CD14-positive monocyte (primary cell): ENCODE data around the gene TEAD4. TPM values are rescaled to one million over a fixed set of nuclear protein-coding genes. Genes with fewer than 3 reads are reported as not detected.

ENCODE experiments used
- DNase-seq, 3 donors: peaks; one replicate each; pipeline ENCODE4 v3.0.0-alpha.2; 2011 to 2022
- H2AFZ ChIP-seq: 2 replicates; pipeline ENCODE4 v1.6.0; 2012; ENCODE audit warnings: mild to moderate bottlenecking, low read depth, low read length, inconsistent platforms; ENCODE audit not compliant: insufficient read depth, poor library complexity, severe bottlenecking
- H3K27ac ChIP-seq, 2 donors: 1 replicate in 1 of 2; 2 replicates in 1 of 2; pipeline ENCODE4 v1.5.1; 2012 to 2013; ENCODE audit warnings: low read length in 2 of 2, control low read depth in 1 of 2, inconsistent platforms in 1 of 2, low read depth in 1 of 2, mild to moderate bottlenecking in 1 of 2
- H3K27me3 ChIP-seq, 2 donors: one replicate each; pipeline versions ENCODE4 v1.6.0 to v1.6.1; 2011 to 2013; ENCODE audit warnings: low read length in 2 of 2; ENCODE audit not compliant: control insufficient read depth in 2 of 2, insufficient read depth in 2 of 2
- H3K36me3 ChIP-seq, 2 donors: replicated peaks in 1 of 2; 1 replicate in 1 of 2; 2 replicates in 1 of 2; pipeline versions ENCODE4 v1.5.1 to v1.6.1; 2012 to 2013; ENCODE audit warnings: low read length in 2 of 2, control low read depth in 1 of 2, inconsistent platforms in 1 of 2, mild to moderate bottlenecking in 1 of 2; ENCODE audit not compliant: insufficient read depth in 2 of 2, control insufficient read depth in 1 of 2
- H3K4me1 ChIP-seq, 2 donors: 1 replicate in 1 of 2; 2 replicates in 1 of 2; pipeline versions ENCODE4 v1.5.1 to v1.6.1; 2012 to 2013; ENCODE audit warnings: low read length in 2 of 2, control low read depth in 1 of 2, inconsistent platforms in 1 of 2, mild to moderate bottlenecking in 1 of 2, moderate library complexity in 1 of 2; ENCODE audit not compliant: insufficient read depth in 2 of 2, control insufficient read depth in 1 of 2
- H3K4me2 ChIP-seq: replicated peaks from 2 replicates; pipeline ENCODE3; 2012; ENCODE audit warnings: low read length, moderate library complexity, mild to moderate bottlenecking; ENCODE audit not compliant: poor library complexity, severe bottlenecking; ENCODE audit errors: extremely low read depth
- H3K4me3 ChIP-seq, 3 experiments: fragments of 200-600 bp in 1 of 3; sonication (generic) in 1 of 3; replicated peaks in 1 of 3; 1 replicate in 2 of 3; 2 replicates in 1 of 3; pipeline ENCODE4 v1.5.1; 2011 to 2013; ENCODE audit warnings: low read length in 3 of 3, mild to moderate bottlenecking in 3 of 3, control low read depth in 2 of 3, low read depth in 2 of 3, inconsistent platforms in 1 of 3, moderate library complexity in 1 of 3
- H3K79me2 ChIP-seq: 2 replicates; pipeline ENCODE4 v1.6.0; 2012; ENCODE audit warnings: mild to moderate bottlenecking, control low read depth, inconsistent platforms, low read length, moderate library complexity; ENCODE audit not compliant: insufficient read depth
- H3K9ac ChIP-seq: 2 replicates; pipeline ENCODE4 v1.6.0; 2017; ENCODE audit warnings: low read length, mild to moderate bottlenecking; ENCODE audit not compliant: insufficient read depth, poor library complexity, severe bottlenecking
- H3K9me3 ChIP-seq, 2 donors: replicated peaks in 1 of 2; 1 replicate in 1 of 2; 2 replicates in 1 of 2; pipeline versions ENCODE4 v1.5.1 to v1.6.1; 2012 to 2013; ENCODE audit warnings: low read length in 2 of 2, control low read depth in 1 of 2; ENCODE audit not compliant: control insufficient read depth in 1 of 2, insufficient read depth in 1 of 2
- H4K20me1 ChIP-seq: 2 replicates; pipeline ENCODE4 v1.6.0; 2012; ENCODE audit warnings: mild to moderate bottlenecking, low read length, control low read depth, moderate library complexity; ENCODE audit not compliant: insufficient read depth
- H3K27ac Mint-ChIP-seq, 7 donors: one replicate each; pipeline ENCODE4 v1.8.0; 2020; ENCODE audit warnings: mild to moderate bottlenecking in 7 of 7, mixed read lengths in 7 of 7, moderate library complexity in 6 of 7, inconsistent platforms in 2 of 7
- H3K27me3 Mint-ChIP-seq, 3 donors: one replicate each; pipeline ENCODE4 v1.8.0; 2021 to 2022; ENCODE audit warnings: low read depth in 3 of 3, mild to moderate bottlenecking in 3 of 3, mixed read lengths in 3 of 3, moderate library complexity in 3 of 3, inconsistent platforms in 1 of 3
- H3K36me3 Mint-ChIP-seq, 2 donors: one replicate each; pipeline ENCODE4 v1.8.0; 2020; ENCODE audit warnings: mixed read lengths in 2 of 2, inconsistent platforms in 1 of 2, mild to moderate bottlenecking in 1 of 2
- H3K4me1 Mint-ChIP-seq: one replicate; pipeline ENCODE4 v1.8.0; 2020; ENCODE audit warnings: mild to moderate bottlenecking, mixed read lengths
- H3K4me3 Mint-ChIP-seq, 2 donors: one replicate each; pipeline ENCODE4 v1.8.0; 2020; ENCODE audit warnings: mild to moderate bottlenecking in 2 of 2, mixed read lengths in 2 of 2, moderate library complexity in 1 of 2
- H3K9me3 Mint-ChIP-seq, 7 donors: one replicate each; pipeline ENCODE4 v1.8.0; 2020 to 2022; ENCODE audit warnings: mixed read lengths in 7 of 7, mild to moderate bottlenecking in 6 of 7, moderate library complexity in 6 of 7, inconsistent platforms in 2 of 7
- WGBS: methylation state at CpG from one replicate; pipeline ENCODE4 v1.1.5; 2013; ENCODE audit warnings: missing lambda C conversion rate; ENCODE audit not compliant: insufficient coverage; 5-methylcytosine and 5-hydroxymethylcytosine counted together
- intact Hi-C, 2 donors: fragments of 100-400 bp; cut with micrococcal nuclease; formaldehyde crosslinking; loops; one replicate each; pipeline versions ENCODE4 v1.15.0 to v1.15.1; 2023
- polyA plus RNA-seq, 3 donors: library from polyadenylated mRNA; depleted of rRNA in 1 of 3; unstranded in 2 of 3; stranded (reverse) in 1 of 3; fragments of 300-500 nt in 2 of 3; fragments of >200 nt in 1 of 3; fragmentation: Illumina TruSeq in 2 of 3; gene quantifications; 1 replicate in 2 of 3; 2 replicates in 1 of 3; pipeline ENCODE4 v1.2.3, GENCODE V29; 2012 to 2021
- TF ChIP-seq, protein P1 (sequence below): fragments of 200-600 bp; IDR thresholded peaks from one replicate; pipeline ENCODE4 v1.8.0; 2022; ENCODE audit warnings: antibody characterized with exemption, mild to moderate bottlenecking

The TEAD4 gene
- polyA plus RNA-seq, 3 donors, result not detected

DNA sequence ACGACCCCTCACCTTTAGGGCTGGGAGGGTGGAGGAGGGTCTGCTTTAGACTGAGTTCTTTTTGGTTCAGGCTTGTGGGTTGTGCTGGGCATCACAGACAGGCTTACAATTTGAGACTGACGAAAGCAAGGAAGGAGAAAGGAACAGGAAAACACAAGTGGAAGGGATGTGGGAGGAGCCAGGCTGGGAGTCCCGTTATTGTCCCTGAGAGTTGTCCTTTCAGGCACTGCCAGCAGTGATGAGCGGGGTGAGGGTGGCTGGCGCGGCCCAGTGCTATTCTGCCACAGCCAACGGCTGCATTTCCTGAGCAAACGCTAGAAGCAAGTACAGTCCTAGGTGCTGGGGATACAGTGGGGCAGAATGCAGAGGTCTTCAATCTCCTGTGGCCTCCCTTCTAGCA lies 88.8 kb downstream of the TEAD4 start:
- intact Hi-C loops, result loop anchor here in 1 of 2 donors (10.0 kb wide), 1 partner anchor 193 kb away; the partner anchor contains the start of gene TEX52
- no peak overlapping the region for H3K4me2 ChIP-seq
- H3K27ac Mint-ChIP-seq, result no peak overlapping the region

DNA sequence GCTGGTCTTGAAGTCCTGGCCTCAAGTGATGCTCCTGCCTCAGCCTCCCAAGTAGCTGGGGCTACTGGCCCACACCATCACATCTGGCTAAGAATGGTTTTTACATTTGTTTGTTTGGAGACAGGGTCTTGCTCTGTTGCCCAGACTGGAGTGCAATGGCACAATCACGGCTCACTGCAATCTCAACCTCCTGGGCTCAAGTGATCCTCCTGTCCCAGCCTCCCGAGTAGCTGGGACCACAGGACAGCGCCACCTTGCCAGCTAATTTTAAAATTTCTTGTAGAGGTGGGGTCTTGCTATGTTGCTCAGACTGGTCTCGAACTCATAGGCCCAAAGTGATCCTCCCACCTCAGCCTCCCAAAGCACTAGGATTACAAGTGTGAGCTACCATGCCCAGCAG lies 89.3 kb downstream of the TEAD4 start:
- Histone ChIP-seq H3K79me2 (no peaks in the 10 kb centered on the region), H4K20me1 (no peaks in the 10 kb centered on the region), H3K27me3 (no peaks in the 10 kb centered on the region), H3K27ac (no peak overlapping the region), H3K36me3 (no peaks in the 10 kb centered on the region), H3K9ac (no peak overlapping the region), H2AFZ (no peak overlapping the region), H3K9me3 (no peaks in the 10 kb centered on the region), H3K4me3 (no peak overlapping the region), H3K4me2 (no peak overlapping the region), H3K4me1 (no peaks in the 10 kb centered on the region)
- no peaks in the 10 kb centered on the region for H3K36me3 Mint-ChIP-seq
- H3K4me1 Mint-ChIP-seq, result peaks cover 9% of the 10 kb centered on the region
- intact Hi-C loops, result loop anchor here in 1 of 2 donors (10.0 kb wide), 1 partner anchor 194 kb away; the partner anchor contains the start of gene TEX52
- no peak overlapping the region for H3K4me3 Mint-ChIP-seq
- peaks cover 21 to 24% (median 22%) of the 10 kb centered on the region in 3 donors for H3K27me3 Mint-ChIP-seq
- H3K27ac Mint-ChIP-seq, result no peak overlapping the region
- TF ChIP-seq, protein P1, sequence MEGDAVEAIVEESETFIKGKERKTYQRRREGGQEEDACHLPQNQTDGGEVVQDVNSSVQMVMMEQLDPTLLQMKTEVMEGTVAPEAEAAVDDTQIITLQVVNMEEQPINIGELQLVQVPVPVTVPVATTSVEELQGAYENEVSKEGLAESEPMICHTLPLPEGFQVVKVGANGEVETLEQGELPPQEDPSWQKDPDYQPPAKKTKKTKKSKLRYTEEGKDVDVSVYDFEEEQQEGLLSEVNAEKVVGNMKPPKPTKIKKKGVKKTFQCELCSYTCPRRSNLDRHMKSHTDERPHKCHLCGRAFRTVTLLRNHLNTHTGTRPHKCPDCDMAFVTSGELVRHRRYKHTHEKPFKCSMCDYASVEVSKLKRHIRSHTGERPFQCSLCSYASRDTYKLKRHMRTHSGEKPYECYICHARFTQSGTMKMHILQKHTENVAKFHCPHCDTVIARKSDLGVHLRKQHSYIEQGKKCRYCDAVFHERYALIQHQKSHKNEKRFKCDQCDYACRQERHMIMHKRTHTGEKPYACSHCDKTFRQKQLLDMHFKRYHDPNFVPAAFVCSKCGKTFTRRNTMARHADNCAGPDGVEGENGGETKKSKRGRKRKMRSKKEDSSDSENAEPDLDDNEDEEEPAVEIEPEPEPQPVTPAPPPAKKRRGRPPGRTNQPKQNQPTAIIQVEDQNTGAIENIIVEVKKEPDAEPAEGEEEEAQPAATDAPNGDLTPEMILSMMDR, result no peak
- no peak for DNase-seq
- 100% methylated on average over 1 of the region's 4 CpGs for WGBS
- H3K9me3 Mint-ChIP-seq, result peaks cover 0 to 5% (median 0%) of the 10 kb centered on the region in 7 donors

More for the DNA sequence above, 88.8 kb downstream of the TEAD4 start:
- Histone ChIP-seq H3K9ac (no peak overlapping the region), H3K27me3 (no peaks in the 10 kb centered on the region), H3K79me2 (no peaks in the 10 kb centered on the region), H3K36me3 (no peaks in the 10 kb centered on the region), H3K4me3 (no peak overlapping the region), H3K4me1 (no peaks in the 10 kb centered on the region), H3K27ac (no peak overlapping the region), H4K20me1 (no peaks in the 10 kb centered on the region), H2AFZ (no peak overlapping the region), H3K9me3 (no peaks in the 10 kb centered on the region)
- H3K9me3 Mint-ChIP-seq, result peaks cover 0 to 5% (median 0%) of the 10 kb centered on the region in 7 donors
- H3K4me3 Mint-ChIP-seq, result no peak overlapping the region
- peaks cover 9% of the 10 kb centered on the region for H3K4me1 Mint-ChIP-seq
- 61% methylated on average over 7 of the region's 8 CpGs for WGBS
- H3K27me3 Mint-ChIP-seq, result peaks cover 21 to 22% (median 22%) of the 10 kb centered on the region in 3 donors
- no peak for DNase-seq
- TF ChIP-seq, protein P1, result no peak
- H3K36me3 Mint-ChIP-seq, result no peaks in the 10 kb centered on the region
